Ovary (tissue), 3 donors: ENCODE data around the gene AMBP.

ENCODE experiments used
- EP300 ChIP-seq: sonication (generic); formaldehyde crosslinking; IDR thresholded peaks from one replicate; pipeline ENCODE4 v1.6.1; 2017; ENCODE audit warnings: antibody characterized with exemption
- POLR2A ChIP-seq: fragments of 450-650 bp; IDR thresholded peaks from one replicate; pipeline ENCODE4 v1.6.1; 2017; ENCODE audit warnings: antibody characterized with exemption, mild to moderate bottlenecking, moderate library complexity
- TF ChIP-seq, protein P1 (sequence below), 3 donors: fragments of 450-650 bp in 2 of 3; fragments of 200-600 bp in 1 of 3; IDR thresholded peaks; one replicate each; pipeline versions ENCODE4 v1.5.1 to v1.8.0; 2016 to 2022; ENCODE audit warnings: antibody characterized with exemption in 3 of 3, mild to moderate bottlenecking in 1 of 3
- donor health status: DM: no; HTN: no; CAD: no.

DNA sequence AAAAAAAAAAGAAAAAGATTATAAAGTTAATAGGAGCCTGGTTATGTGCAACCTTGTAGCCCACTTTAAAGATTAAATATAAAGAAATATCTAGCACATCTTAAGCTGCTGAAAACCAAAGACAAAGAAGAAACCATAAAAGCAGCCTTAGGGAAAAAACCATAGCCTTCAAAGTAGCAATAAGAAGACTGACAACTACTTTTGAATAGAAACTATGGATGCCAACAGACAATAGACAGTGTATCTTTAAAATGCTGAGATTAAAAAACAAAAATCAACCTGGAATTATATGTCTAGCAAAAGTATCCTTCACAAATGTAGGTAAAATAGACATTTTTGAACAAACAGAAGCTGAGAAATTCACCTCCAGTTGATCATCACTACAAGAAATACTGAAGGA is 24.4 kb upstream of the AMBP start:
- TF ChIP-seq, protein P1, sequence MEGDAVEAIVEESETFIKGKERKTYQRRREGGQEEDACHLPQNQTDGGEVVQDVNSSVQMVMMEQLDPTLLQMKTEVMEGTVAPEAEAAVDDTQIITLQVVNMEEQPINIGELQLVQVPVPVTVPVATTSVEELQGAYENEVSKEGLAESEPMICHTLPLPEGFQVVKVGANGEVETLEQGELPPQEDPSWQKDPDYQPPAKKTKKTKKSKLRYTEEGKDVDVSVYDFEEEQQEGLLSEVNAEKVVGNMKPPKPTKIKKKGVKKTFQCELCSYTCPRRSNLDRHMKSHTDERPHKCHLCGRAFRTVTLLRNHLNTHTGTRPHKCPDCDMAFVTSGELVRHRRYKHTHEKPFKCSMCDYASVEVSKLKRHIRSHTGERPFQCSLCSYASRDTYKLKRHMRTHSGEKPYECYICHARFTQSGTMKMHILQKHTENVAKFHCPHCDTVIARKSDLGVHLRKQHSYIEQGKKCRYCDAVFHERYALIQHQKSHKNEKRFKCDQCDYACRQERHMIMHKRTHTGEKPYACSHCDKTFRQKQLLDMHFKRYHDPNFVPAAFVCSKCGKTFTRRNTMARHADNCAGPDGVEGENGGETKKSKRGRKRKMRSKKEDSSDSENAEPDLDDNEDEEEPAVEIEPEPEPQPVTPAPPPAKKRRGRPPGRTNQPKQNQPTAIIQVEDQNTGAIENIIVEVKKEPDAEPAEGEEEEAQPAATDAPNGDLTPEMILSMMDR (IDR thresholded peaks at IDR 0.05) = no peak
- no peak for TF ChIP-seq EP300
- TF ChIP-seq POLR2A = no peak
